ENCODE data around the gene SSX2.
"Not testable (repeated sequence)": the region's sequence is repeated elsewhere in the genome, so short reads cannot be mapped to it uniquely, and the experiment has no call there.

GRCh38 chrX:52692034-52692433 lies 14.9 kb downstream of the SSX2 start:
- TF ChIP-seq, protein P1, sequence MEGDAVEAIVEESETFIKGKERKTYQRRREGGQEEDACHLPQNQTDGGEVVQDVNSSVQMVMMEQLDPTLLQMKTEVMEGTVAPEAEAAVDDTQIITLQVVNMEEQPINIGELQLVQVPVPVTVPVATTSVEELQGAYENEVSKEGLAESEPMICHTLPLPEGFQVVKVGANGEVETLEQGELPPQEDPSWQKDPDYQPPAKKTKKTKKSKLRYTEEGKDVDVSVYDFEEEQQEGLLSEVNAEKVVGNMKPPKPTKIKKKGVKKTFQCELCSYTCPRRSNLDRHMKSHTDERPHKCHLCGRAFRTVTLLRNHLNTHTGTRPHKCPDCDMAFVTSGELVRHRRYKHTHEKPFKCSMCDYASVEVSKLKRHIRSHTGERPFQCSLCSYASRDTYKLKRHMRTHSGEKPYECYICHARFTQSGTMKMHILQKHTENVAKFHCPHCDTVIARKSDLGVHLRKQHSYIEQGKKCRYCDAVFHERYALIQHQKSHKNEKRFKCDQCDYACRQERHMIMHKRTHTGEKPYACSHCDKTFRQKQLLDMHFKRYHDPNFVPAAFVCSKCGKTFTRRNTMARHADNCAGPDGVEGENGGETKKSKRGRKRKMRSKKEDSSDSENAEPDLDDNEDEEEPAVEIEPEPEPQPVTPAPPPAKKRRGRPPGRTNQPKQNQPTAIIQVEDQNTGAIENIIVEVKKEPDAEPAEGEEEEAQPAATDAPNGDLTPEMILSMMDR (IDR thresholded peaks at IDR 0.05), result not testable (repeated sequence)
- not testable (repeated sequence) for TF ChIP-seq EZH2 (IDR thresholded peaks at IDR 0.05; ENCODE audit: borderline replicate concordance, insufficient read depth, low read depth, low read length, poor library complexity, severe bottlenecking)

All from B cell (primary cell).